Breast epithelium (tissue), 4 donors: Measurements from ENCODE around the gene BRAT1. TPM values are rescaled to one million over a fixed set of nuclear protein-coding genes. Genes with fewer than 3 reads are reported as not detected.

Experiments used
- DNase-seq, 2 donors: peaks; one replicate each; pipeline ENCODE4 v3.0.0-alpha.2; 2019; ENCODE audit warnings: low spot score in 2 of 2
- H3K27ac ChIP-seq, 2 donors: fragments of 200-600 bp; sonication (generic) in 1 of 2; one replicate each; pipeline ENCODE4 v1.5.1; 2016 to 2019; ENCODE audit warnings: mild to moderate bottlenecking in 1 of 2
- H3K27me3 ChIP-seq, 2 donors: fragments of 200-600 bp; sonication (generic) in 1 of 2; one replicate each; pipeline versions ENCODE4 v1.5.1 to v1.6.0; 2017 to 2019; ENCODE audit warnings: control low read depth in 1 of 2, mild to moderate bottlenecking in 1 of 2
- H3K36me3 ChIP-seq: fragments of 200-600 bp; one replicate; pipeline ENCODE4 v1.5.1; 2019
- H3K4me1 ChIP-seq, 2 donors: fragments of 200-600 bp; sonication (generic); one replicate each; pipeline ENCODE4 v1.5.1; 2016 to 2019; ENCODE audit warnings: control low read depth in 1 of 2
- H3K4me3 ChIP-seq, 3 donors: fragments of 200-600 bp; sonication (generic); 1 replicate in 2 of 3; 2 replicates in 1 of 3; pipeline ENCODE4 v1.5.1; 2016 to 2019; ENCODE audit warnings: mild to moderate bottlenecking in 3 of 3, moderate library complexity in 2 of 3
- H3K9me3 ChIP-seq, 2 donors: fragments of 200-600 bp; sonication (generic) in 1 of 2; one replicate each; pipeline ENCODE4 v1.5.1; 2016 to 2019; ENCODE audit warnings: control low read depth in 1 of 2
- POLR2A ChIP-seq: fragments of 450-650 bp; IDR thresholded peaks from one replicate; pipeline ENCODE4 v1.6.1; 2016; ENCODE audit warnings: antibody characterized with exemption, mild to moderate bottlenecking, moderate library complexity
- POLR2AphosphoS5 ChIP-seq, 3 donors: sonication (generic); formaldehyde crosslinking; IDR thresholded peaks; one replicate each; pipeline ENCODE4 v1.6.1; 2017; ENCODE audit warnings: antibody characterized with exemption in 3 of 3
- intact Hi-C: fragments of 100-400 bp; cut with DNase I; formaldehyde crosslinking; loops from one replicate; pipeline ENCODE4 v1.15.1; 2023; ENCODE audit warnings: low total_unique reads
- total RNA-seq, 3 donors: library from RNA; depleted of rRNA; stranded (reverse); fragments of >200 nt; gene quantifications; one replicate each; pipeline ENCODE4 v1.1.0, GENCODE V29; 2016
- TF ChIP-seq, protein P1 (sequence below), 3 donors: fragments of 450-650 bp; IDR thresholded peaks; one replicate each; pipeline ENCODE4 v1.5.1; 2016 to 2017; ENCODE audit warnings: antibody characterized with exemption in 3 of 3, mild to moderate bottlenecking in 3 of 3, moderate library complexity in 3 of 3

The BRAT1 gene
- total RNA-seq, 3 donors from 2014 or later: 20.8 to 36.4 (median 28.4) TPM

DNA sequence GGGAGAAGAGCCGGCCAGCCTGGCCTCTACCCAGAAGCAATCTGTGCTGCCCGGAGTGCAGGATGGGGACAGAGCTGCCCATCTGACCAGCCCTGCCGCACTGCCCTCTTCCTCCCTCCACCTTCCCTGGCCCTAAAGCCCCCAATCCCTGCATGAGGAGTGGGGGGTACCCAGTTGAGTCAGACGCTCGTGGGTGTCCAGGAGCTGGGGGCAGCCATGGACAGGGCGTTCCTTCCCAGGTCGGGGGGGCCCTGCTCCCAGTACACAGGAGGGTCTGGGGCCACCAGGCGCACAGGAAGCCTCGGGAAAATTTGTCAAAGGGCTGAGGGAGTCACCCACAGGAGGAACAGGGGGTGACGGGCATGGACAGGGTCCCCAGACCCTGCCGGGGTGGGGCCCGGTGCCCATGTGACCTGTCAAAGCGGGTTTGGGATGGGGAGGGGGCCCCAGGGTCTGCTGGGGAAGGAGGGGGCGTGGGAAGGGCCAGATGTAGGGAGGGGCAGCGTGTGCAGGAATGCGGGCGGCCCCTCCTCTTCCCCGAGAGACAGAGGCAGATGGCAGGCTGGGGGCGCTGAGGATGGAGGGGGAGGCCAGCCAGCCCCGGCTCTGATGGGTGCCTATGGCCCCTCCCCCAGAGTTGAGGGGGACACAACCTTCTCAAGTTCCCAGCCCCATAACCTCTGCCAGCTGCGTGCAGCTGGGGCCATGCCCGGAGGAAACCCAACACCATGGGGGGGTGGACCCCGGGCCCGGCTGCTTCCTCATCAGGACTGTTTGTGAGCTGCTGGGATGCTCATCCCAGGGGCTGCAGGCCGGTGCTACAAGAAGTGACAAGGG lies 57.6 kb downstream of the BRAT1 start:
- Histone ChIP-seq H3K4me1 (peaks cover 0 to 4% of the 10 kb centered on the region in 2 donors), H3K27me3 (no peaks in the 10 kb centered on the region), H3K36me3 (no peaks in the 10 kb centered on the region), H3K27ac (no peak overlapping the region), H3K4me3 (no peak overlapping the region), H3K9me3 (no peaks in the 10 kb centered on the region)
- TF ChIP-seq POLR2AphosphoS5 (IDR thresholded peaks at IDR 0.05): no peak
- DNase-seq: no peak
- intact Hi-C loops: no loop called here

DNA sequence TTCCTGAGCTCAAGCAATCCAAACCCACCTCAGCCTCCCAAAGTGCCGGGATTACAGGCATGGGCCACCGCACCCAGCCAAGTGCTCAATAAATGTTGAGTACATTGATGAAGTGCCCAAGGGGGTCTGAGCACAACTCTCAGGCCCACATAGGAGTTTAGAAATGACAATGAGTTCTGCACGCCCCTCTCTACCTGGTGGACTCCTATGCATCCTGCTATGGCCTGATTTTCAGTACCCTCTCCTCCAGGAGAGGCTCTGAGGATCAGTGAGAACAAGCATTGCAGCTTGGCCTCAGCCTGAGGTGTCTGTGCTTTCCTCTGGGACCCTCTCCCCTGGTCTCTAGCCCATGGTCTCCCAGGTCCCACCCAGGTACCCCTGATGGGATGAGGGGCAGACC lies 58.3 kb downstream of the BRAT1 start:
- Histone ChIP-seq H3K27ac (no peak overlapping the region), H3K27me3 (no peaks in the 10 kb centered on the region), H3K9me3 (no peaks in the 10 kb centered on the region), H3K36me3 (no peaks in the 10 kb centered on the region), H3K4me1 (peaks cover 0 to 4% of the 10 kb centered on the region in 2 donors), H3K4me3 (no peak overlapping the region)
- DNase-seq: no peak
- TF ChIP-seq, protein P1, sequence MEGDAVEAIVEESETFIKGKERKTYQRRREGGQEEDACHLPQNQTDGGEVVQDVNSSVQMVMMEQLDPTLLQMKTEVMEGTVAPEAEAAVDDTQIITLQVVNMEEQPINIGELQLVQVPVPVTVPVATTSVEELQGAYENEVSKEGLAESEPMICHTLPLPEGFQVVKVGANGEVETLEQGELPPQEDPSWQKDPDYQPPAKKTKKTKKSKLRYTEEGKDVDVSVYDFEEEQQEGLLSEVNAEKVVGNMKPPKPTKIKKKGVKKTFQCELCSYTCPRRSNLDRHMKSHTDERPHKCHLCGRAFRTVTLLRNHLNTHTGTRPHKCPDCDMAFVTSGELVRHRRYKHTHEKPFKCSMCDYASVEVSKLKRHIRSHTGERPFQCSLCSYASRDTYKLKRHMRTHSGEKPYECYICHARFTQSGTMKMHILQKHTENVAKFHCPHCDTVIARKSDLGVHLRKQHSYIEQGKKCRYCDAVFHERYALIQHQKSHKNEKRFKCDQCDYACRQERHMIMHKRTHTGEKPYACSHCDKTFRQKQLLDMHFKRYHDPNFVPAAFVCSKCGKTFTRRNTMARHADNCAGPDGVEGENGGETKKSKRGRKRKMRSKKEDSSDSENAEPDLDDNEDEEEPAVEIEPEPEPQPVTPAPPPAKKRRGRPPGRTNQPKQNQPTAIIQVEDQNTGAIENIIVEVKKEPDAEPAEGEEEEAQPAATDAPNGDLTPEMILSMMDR (IDR thresholded peaks at IDR 0.05): no peak
- intact Hi-C loops: no loop called here

DNA sequence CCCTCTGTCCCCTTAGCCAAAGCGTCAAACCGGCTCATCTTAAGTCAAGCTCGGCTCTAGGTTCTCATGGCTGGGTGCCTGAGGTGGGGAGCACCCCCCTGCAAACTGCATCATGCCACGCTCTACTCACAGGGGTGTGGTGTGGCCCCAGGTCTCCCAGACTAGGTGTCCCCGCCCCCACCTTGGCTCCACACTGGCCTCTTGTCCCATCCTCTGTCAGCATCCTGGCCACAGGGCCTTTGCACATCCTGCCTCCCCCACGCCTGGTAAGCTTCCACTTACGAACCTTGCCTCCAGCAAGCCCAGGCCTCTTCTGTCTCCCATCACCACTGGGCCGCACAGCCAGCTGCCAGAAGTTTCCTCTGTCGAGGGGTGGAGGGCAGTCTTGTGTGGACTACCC lies 58.9 kb downstream of the BRAT1 start:
- no peak for TF ChIP-seq POLR2A
- TF ChIP-seq, protein P1 (IDR thresholded peaks at IDR 0.05): no peak
- no peak for TF ChIP-seq POLR2AphosphoS5 (IDR thresholded peaks at IDR 0.05)
- Histone ChIP-seq H3K4me3 (no peak overlapping the region), H3K36me3 (no peaks in the 10 kb centered on the region), H3K27me3 (no peaks in the 10 kb centered on the region), H3K9me3 (no peaks in the 10 kb centered on the region), H3K4me1 (peaks cover 0 to 4% of the 10 kb centered on the region in 2 donors), H3K27ac (no peak overlapping the region)
- intact Hi-C loops: no loop called here
- no peak for DNase-seq

DNA sequence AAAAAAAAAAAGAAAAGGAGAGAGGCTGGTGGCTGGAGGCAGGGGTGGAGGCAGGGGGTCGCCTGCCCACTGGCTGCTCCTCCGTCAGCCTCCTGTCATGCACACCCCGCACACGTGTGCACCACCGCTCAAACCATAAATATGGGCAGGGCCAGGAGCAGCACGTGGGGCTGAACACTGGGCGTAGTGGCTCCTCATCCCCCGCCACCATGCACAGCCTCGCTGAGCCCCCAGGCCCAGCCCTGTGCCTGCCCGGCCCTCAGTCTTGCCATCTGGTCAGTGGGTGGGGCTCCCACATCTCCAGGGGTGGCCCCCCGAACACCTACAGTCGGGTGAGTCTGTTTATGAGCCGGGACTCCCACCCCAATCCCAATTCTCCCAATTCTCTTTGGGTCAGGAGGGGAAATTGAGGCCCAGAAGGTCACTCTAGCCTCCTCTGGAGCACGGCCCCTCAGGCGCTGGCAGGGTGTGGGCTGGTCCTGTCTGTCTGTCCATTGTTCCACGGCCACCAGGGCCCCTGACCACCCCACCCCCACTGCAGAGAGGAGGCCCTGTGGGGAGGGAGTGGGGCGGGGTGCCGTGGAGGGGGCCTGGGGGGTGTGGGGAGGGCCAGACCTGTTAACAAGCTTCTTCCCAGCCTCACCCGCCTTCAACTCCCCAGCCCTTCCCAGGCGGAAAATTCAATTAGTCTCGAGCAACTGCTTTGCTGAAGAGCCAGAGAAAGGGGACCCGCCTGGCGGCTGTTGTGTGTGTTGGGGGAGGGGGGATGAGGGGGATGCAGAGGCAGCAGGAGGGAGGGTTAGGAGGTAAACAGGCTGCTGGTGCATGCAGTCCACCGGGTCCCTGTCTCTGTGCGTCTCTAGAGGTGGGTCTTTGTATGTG lies 59.7 kb downstream of the BRAT1 start:
- no peak for DNase-seq
- H3K27me3 ChIP-seq: no peaks in the 10 kb centered on the region
- H3K9me3 ChIP-seq: no peaks in the 10 kb centered on the region
- TF ChIP-seq, protein P1 (IDR thresholded peaks at IDR 0.05): no peak
- TF ChIP-seq POLR2AphosphoS5 (IDR thresholded peaks at IDR 0.05): no peak
- no peak for TF ChIP-seq POLR2A
- H3K4me3 ChIP-seq: no peak overlapping the region
- no peak overlapping the region for H3K27ac ChIP-seq
- intact Hi-C loops: no loop called here
- H3K36me3 ChIP-seq: no peaks in the 10 kb centered on the region
- peaks cover 0 to 4% of the 10 kb centered on the region in 2 donors for H3K4me1 ChIP-seq

DNA sequence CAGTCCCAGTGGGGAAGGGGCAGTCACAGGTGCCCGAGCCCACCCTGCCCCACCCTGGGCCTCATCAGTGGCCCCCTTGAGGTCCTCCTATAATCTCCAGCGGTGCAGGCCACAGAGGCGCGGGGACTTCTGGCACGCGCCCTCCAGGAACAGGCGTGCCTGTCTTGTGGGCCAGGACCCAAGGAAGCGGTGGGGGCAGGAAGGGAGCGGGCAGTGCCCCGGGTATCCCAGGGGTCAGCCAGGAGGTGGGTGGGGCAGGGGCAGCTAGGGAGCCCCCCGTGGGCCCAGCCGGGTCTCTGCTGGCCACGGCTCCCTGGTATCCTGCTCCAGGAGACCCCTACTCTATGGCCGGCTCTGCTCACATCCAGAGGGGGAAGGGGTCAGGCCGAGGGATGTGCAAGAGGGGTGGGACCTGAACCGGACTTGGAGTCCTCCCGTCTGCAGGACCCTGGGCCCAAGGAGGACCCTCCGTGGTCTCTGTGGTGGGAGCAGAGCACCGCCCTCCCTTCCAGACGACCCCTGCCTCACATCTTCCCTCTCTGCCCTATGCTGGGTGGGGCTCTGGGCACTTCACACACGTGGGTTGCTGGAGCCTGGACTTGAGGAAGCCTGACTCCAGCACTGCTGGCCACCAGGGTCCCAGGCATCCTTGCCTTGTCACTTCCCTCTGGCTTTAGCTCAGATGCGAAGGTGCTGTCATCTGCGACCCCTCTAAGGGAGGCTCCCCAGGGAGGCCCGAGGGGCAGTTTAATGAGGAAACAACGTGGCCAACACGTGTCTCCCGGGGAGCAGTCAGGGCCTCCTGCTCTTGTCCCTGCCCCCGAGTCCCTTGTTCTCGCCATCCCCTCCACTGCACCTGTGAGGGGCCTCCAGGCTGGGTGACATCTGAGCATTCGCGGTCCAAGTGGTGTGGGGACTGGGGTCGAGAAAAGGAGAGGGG lies 60.9 kb downstream of the BRAT1 start:
- intact Hi-C loops: no loop called here
- TF ChIP-seq POLR2AphosphoS5 (IDR thresholded peaks at IDR 0.05): no peak
- TF ChIP-seq, protein P1 (IDR thresholded peaks at IDR 0.05): no peak
- TF ChIP-seq POLR2A: no peak
- Histone ChIP-seq H3K27me3 (no peaks in the 10 kb centered on the region), H3K27ac (no peak overlapping the region), H3K4me1 (peaks cover 0 to 4% of the 10 kb centered on the region in 2 donors), H3K36me3 (no peaks in the 10 kb centered on the region), H3K9me3 (no peaks in the 10 kb centered on the region), H3K4me3 (no peak overlapping the region)
- DNase-seq: no peak
